ENCODE measurements around the gene GAS6.

DNA sequence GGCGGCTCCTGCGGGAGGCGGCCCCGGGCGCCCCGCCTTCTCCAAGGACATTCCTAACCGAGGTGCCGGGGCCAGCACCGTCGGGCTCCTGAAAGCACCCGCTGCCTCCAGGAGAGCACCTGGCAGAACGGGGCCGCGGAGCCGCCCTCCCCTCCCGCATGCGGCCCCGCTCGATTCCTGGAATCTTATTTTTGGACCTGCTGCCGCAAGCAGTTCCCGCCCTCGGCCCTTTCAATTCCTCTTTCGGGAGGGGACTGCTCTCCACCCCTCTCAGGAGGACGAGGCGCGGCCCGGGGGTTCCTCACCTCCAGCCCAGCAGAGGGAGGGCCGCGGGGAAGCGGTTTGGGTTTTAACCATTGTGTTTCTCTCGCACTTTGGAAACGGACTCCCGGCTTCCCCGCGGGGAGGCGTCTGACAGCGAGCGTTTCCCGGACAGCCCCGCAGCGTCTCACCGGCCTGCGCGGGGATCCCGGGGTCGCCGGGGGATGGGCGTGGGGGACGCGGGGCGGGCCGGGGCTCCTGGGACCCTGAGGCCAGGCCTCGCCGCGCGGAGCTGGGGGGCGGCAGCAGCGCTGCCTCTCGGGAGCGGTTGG is 849 bp downstream of the GAS6 start:
- TF ChIP-seq, protein P1, sequence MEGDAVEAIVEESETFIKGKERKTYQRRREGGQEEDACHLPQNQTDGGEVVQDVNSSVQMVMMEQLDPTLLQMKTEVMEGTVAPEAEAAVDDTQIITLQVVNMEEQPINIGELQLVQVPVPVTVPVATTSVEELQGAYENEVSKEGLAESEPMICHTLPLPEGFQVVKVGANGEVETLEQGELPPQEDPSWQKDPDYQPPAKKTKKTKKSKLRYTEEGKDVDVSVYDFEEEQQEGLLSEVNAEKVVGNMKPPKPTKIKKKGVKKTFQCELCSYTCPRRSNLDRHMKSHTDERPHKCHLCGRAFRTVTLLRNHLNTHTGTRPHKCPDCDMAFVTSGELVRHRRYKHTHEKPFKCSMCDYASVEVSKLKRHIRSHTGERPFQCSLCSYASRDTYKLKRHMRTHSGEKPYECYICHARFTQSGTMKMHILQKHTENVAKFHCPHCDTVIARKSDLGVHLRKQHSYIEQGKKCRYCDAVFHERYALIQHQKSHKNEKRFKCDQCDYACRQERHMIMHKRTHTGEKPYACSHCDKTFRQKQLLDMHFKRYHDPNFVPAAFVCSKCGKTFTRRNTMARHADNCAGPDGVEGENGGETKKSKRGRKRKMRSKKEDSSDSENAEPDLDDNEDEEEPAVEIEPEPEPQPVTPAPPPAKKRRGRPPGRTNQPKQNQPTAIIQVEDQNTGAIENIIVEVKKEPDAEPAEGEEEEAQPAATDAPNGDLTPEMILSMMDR (IDR thresholded peaks at IDR 0.05; ENCODE audit: extremely low read depth in 1 of 2, insufficient read depth in 1 of 2, low read depth in 1 of 2, low read length in 2 of 2) = no peak
- TF ChIP-seq POLR2A (IDR thresholded peaks at IDR 0.05; ENCODE audit: low read depth, low read length) (no peak), GATA2 (IDR thresholded peaks at IDR 0.05; ENCODE audit: insufficient read depth, insufficient read length, low read depth, low read length) (no peak), JUN (IDR thresholded peaks at IDR 0.05; ENCODE audit: borderline replicate concordance, insufficient read depth, insufficient read length, low read depth) (no peak), EZH2 (IDR thresholded peaks at IDR 0.05; ENCODE audit: borderline replicate concordance, low read depth, low read length, severe bottlenecking) (no peak), POLR2AphosphoS5 (IDR thresholded peaks at IDR 0.05; ENCODE audit: insufficient read depth, low read depth, low read length) (no peak)

Measured in endothelial cell of umbilical vein (primary cell).